ENCODE results near the gene SAAL1.

The SAAL1 gene

GRCh38 chr11:18088366-18088765 is 17.5 kb downstream of the SAAL1 start:
- no peak for DNase-seq (ENCODE audit: low spot score)

- no peak for DNase-seq (ENCODE audit: low spot score)
Observed at GRCh38 chr11:18081551-18081950, 24.3 kb downstream of the SAAL1 start.

GRCh38 chr11:18080451-18080850 is 25.4 kb downstream of the SAAL1 start:
- DNase-seq (ENCODE audit: low spot score), result no peak

- DNase-seq (ENCODE audit: low spot score), result no peak
Observed at GRCh38 chr11:18078909-18079308, 27.0 kb downstream of the SAAL1 start.

GRCh38 chr11:18075444-18075843 is 30.4 kb downstream of the SAAL1 start:
- DNase-seq (ENCODE audit: low spot score), result no peak

GRCh38 chr11:18071098-18071705 is 34.7 kb downstream of the SAAL1 start:
- no peak for DNase-seq (ENCODE audit: low spot score)

- no peak for DNase-seq (ENCODE audit: low spot score)
Observed at GRCh38 chr11:18067372-18067771, 38.5 kb downstream of the SAAL1 start.

- DNase-seq (ENCODE audit: low spot score), result no peak
Observed at GRCh38 chr11:18066626-18067025, 39.3 kb downstream of the SAAL1 start.

GRCh38 chr11:18065572-18065971 is 40.3 kb downstream of the SAAL1 start:
- DNase-seq (ENCODE audit: low spot score), result no peak

- no peak for DNase-seq (ENCODE audit: low spot score)
Observed at GRCh38 chr11:18064450-18065054, 41.3 kb downstream of the SAAL1 start.

- no peak for DNase-seq (ENCODE audit: low spot score)
Observed at GRCh38 chr11:18063862-18064434, 41.9 kb downstream of the SAAL1 start.

GRCh38 chr11:18063125-18063524 is 42.8 kb downstream of the SAAL1 start:
- DNase-seq (ENCODE audit: low spot score), result no peak

- DNase-seq (ENCODE audit: low spot score), result no peak
Observed at GRCh38 chr11:18061351-18061750, 44.5 kb downstream of the SAAL1 start.

- no peak for DNase-seq (ENCODE audit: low spot score)
Observed at GRCh38 chr11:18056561-18057181, 49.2 kb downstream of the SAAL1 start.

GRCh38 chr11:18054511-18055103 is 51.3 kb downstream of the SAAL1 start:
- no peak for DNase-seq (ENCODE audit: low spot score)

- DNase-seq (ENCODE audit: low spot score), result no peak
Observed at GRCh38 chr11:18050848-18051247, 55.0 kb downstream of the SAAL1 start.

- DNase-seq (ENCODE audit: low spot score), result peak; percentile 76
Observed at GRCh38 chr11:18046116-18046777, 59.6 kb downstream of the SAAL1 start, which contains the start of gene TPH1. Gene TPH1 (minus strand): TSS chr11:18046269. CDS start chr11:18040762, 5,507 bp downstream.

- no peak for DNase-seq (ENCODE audit: low spot score)
Observed at GRCh38 chr11:18036456-18036855, 69.4 kb downstream of the SAAL1 start.

Measured in ecto neural progenitor cell (in vitro differentiated cells).